ENCODE data around the gene ACCSL. TPM values are rescaled to one million over a fixed set of nuclear protein-coding genes. Genes with fewer than 3 reads are reported as not detected.

Gene ACCSL
- total RNA-seq, 1 donor from 2014 or later = not detected

Other genes starting within 250 kb of the ACCSL start
- 12.8 TPM for gene ALKBH3, start 167.2 kb upstream of the ACCSL start, total RNA-seq
- 10.8 TPM for gene C11orf96, start 105.3 kb upstream of the ACCSL start, total RNA-seq
- 3.7 TPM for gene ACCS, start 18.3 kb downstream of the ACCSL start, total RNA-seq
- 72.0 TPM for gene EXT2, start 47.7 kb downstream of the ACCSL start, total RNA-seq

Measured in temporal lobe (tissue), 1 donor.